OCI-LY1 (cell line): ENCODE measurements around the gene MRGPRD.

Source experiments
- H2AFZ ChIP-seq: fragments of 200-600 bp; sonication (generic), shearing (Covaris generic); 2 replicates; pipeline ENCODE4 v1.6.0; 2014; ENCODE audit warnings: antibody characterized with exemption, mild to moderate bottlenecking, low read length
- H3F3A ChIP-seq: fragments of 200-600 bp; sonication (generic), shearing (Covaris generic); 2 replicates; pipeline ENCODE4 v1.6.0; 2014; ENCODE audit warnings: mild to moderate bottlenecking, antibody characterized with exemption, low read length, moderate library complexity; ENCODE audit not compliant: insufficient read depth
- H3K27ac ChIP-seq: fragments of 200-600 bp; sonication (generic); 2 replicates; pipeline ENCODE4 v1.5.1; 2014; ENCODE audit warnings: low read length, mixed run types, mild to moderate bottlenecking, low read depth; ENCODE audit not compliant: poor library complexity, severe bottlenecking
- H3K27me3 ChIP-seq: fragments of 200-600 bp; sonication (generic); 2 replicates; pipeline ENCODE4 v1.6.0; 2014; ENCODE audit warnings: antibody characterized with exemption, mild to moderate bottlenecking, low read length, moderate library complexity; ENCODE audit not compliant: insufficient read depth
- H3K36me3 ChIP-seq: fragments of 200-600 bp; sonication (generic); 2 replicates; pipeline ENCODE4 v1.6.1; 2014; ENCODE audit warnings: mild to moderate bottlenecking, antibody characterized with exemption, low read length, moderate library complexity, mixed read lengths; ENCODE audit not compliant: insufficient read depth
- H3K4me1 ChIP-seq: fragments of 200-600 bp; sonication (generic); 2 replicates; pipeline ENCODE4 v1.5.1; 2014; ENCODE audit warnings: mild to moderate bottlenecking, low read length, moderate library complexity; ENCODE audit not compliant: insufficient read depth, severe bottlenecking
- H3K4me2 ChIP-seq: fragments of 200-600 bp; sonication (generic), shearing (Covaris generic); 2 replicates; pipeline ENCODE4 v1.6.1; 2014; ENCODE audit warnings: low read length
- H3K4me3 ChIP-seq: fragments of 200-600 bp; sonication (generic); 2 replicates; pipeline ENCODE4 v1.5.1; 2014; ENCODE audit warnings: low read length, low read depth, mild to moderate bottlenecking, mixed read lengths; ENCODE audit not compliant: poor library complexity, severe bottlenecking
- H3K79me2 ChIP-seq: fragments of 200-600 bp; shearing (Covaris generic); 2 replicates; pipeline ENCODE4 v1.6.1; 2016; ENCODE audit warnings: mixed run types, low read length, mixed read lengths; ENCODE audit not compliant: insufficient read depth
- H3K9ac ChIP-seq: fragments of 200-600 bp; sonication (generic), shearing (Covaris generic); 2 replicates; pipeline ENCODE4 v1.6.1; 2014; ENCODE audit warnings: mild to moderate bottlenecking, low read length, mixed read lengths
- H3K9me2 ChIP-seq: fragments of 200-600 bp; sonication (generic), shearing (Covaris generic); 2 replicates; pipeline ENCODE4 v1.6.1; 2014; ENCODE audit warnings: low read depth, mild to moderate bottlenecking, low read length, mixed read lengths
- H3K9me3 ChIP-seq: fragments of 200-600 bp; shearing (Covaris generic); 2 replicates; pipeline ENCODE4 v1.6.1; 2014; ENCODE audit warnings: low read length, mixed read lengths
- H4K20me1 ChIP-seq: fragments of 200-600 bp; sonication (generic), shearing (Covaris generic); 2 replicates; pipeline ENCODE4 v1.6.0; 2016; ENCODE audit warnings: mild to moderate bottlenecking, low read length; ENCODE audit not compliant: insufficient read depth
- EZH2 ChIP-seq: fragments of 200-600 bp; sonication (generic), shearing (Covaris generic); IDR thresholded peaks from 2 replicates; pipeline ENCODE4 v1.8.0; 2017; ENCODE audit warnings: borderline replicate concordance, mixed run types, mild to moderate bottlenecking, antibody characterized with exemption, low read length, moderate library complexity, mixed read lengths
- TF ChIP-seq, protein P1 (sequence below): fragments of 200-600 bp; sonication (generic), shearing (Covaris generic); IDR thresholded peaks from 2 replicates; pipeline ENCODE4 v1.5.1; 2017; ENCODE audit warnings: mild to moderate bottlenecking, antibody characterized with exemption, low read length, moderate library complexity, mixed read lengths

MRGPRD gene

GRCh38 chr11:68978931-68979594 lies 1.7 kb downstream of the MRGPRD start:
- H3K4me1 ChIP-seq = no peaks in the 10 kb centered on the region
- H3K79me2 ChIP-seq = no peaks in the 10 kb centered on the region
- no peak overlapping the region for H2AFZ ChIP-seq
- no peaks in the 10 kb centered on the region for H4K20me1 ChIP-seq
- H3F3A ChIP-seq = no peaks in the 10 kb centered on the region
- TF ChIP-seq, protein P1, sequence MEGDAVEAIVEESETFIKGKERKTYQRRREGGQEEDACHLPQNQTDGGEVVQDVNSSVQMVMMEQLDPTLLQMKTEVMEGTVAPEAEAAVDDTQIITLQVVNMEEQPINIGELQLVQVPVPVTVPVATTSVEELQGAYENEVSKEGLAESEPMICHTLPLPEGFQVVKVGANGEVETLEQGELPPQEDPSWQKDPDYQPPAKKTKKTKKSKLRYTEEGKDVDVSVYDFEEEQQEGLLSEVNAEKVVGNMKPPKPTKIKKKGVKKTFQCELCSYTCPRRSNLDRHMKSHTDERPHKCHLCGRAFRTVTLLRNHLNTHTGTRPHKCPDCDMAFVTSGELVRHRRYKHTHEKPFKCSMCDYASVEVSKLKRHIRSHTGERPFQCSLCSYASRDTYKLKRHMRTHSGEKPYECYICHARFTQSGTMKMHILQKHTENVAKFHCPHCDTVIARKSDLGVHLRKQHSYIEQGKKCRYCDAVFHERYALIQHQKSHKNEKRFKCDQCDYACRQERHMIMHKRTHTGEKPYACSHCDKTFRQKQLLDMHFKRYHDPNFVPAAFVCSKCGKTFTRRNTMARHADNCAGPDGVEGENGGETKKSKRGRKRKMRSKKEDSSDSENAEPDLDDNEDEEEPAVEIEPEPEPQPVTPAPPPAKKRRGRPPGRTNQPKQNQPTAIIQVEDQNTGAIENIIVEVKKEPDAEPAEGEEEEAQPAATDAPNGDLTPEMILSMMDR = no peak
- no peak for TF ChIP-seq EZH2
- H3K27ac ChIP-seq = no peak overlapping the region
- no peak overlapping the region for H3K4me3 ChIP-seq
- H3K27me3 ChIP-seq = peaks cover 6% of the 10 kb centered on the region; the same call in 1 of the 2 replicates
- H3K36me3 ChIP-seq = no peaks in the 10 kb centered on the region
- no peak overlapping the region for H3K9ac ChIP-seq
- no peaks in the 10 kb centered on the region for H3K9me3 ChIP-seq
- H3K4me2 ChIP-seq = no peak overlapping the region
- H3K9me2 ChIP-seq = no peaks in the 10 kb centered on the region

GRCh38 chr11:68978626-68978930 lies 2.2 kb downstream of the MRGPRD start:
- Histone ChIP-seq H3F3A (no peaks in the 10 kb centered on the region), H3K4me2 (no peak overlapping the region), H2AFZ (no peak overlapping the region), H3K27ac (no peak overlapping the region), H3K4me1 (no peaks in the 10 kb centered on the region), H3K27me3 (peaks cover 6% of the 10 kb centered on the region; the same call in 1 of the 2 replicates), H3K4me3 (no peak overlapping the region), H4K20me1 (no peaks in the 10 kb centered on the region), H3K79me2 (no peaks in the 10 kb centered on the region), H3K36me3 (no peaks in the 10 kb centered on the region), H3K9me2 (no peaks in the 10 kb centered on the region), H3K9me3 (no peaks in the 10 kb centered on the region), H3K9ac (no peak overlapping the region)
- TF ChIP-seq, protein P1 = no peak
- TF ChIP-seq EZH2 = no peak

- Histone ChIP-seq H2AFZ (no peak overlapping the region), H3K27ac (no peak overlapping the region), H3K4me1 (no peaks in the 10 kb centered on the region), H3K36me3 (no peaks in the 10 kb centered on the region), H4K20me1 (no peaks in the 10 kb centered on the region), H3K9me2 (no peaks in the 10 kb centered on the region), H3K4me2 (no peak overlapping the region), H3K79me2 (no peaks in the 10 kb centered on the region), H3K4me3 (no peak overlapping the region), H3K9ac (no peak overlapping the region), H3F3A (no peaks in the 10 kb centered on the region), H3K27me3 (peaks cover 6% of the 10 kb centered on the region; the same call in 1 of the 2 replicates), H3K9me3 (no peaks in the 10 kb centered on the region)
- TF ChIP-seq, protein P1 = no peak
- no peak for TF ChIP-seq EZH2
Observed at GRCh38 chr11:68977781-68978625, 2.8 kb downstream of the MRGPRD start.
